LNCAP (cell line): ENCODE data around the gene SLC4A2.

ENCODE experiments used
- CTCF ChIP-seq: fragments of 450-650 bp; IDR thresholded peaks from 2 replicates; pipeline ENCODE4 v1.5.1; 2017; ENCODE audit warnings: mild to moderate bottlenecking

The SLC4A2 gene

GRCh38 chr7:151119055-151119415 lies 59.6 kb downstream of the SLC4A2 start:
- TF ChIP-seq CTCF = no peak

DNA sequence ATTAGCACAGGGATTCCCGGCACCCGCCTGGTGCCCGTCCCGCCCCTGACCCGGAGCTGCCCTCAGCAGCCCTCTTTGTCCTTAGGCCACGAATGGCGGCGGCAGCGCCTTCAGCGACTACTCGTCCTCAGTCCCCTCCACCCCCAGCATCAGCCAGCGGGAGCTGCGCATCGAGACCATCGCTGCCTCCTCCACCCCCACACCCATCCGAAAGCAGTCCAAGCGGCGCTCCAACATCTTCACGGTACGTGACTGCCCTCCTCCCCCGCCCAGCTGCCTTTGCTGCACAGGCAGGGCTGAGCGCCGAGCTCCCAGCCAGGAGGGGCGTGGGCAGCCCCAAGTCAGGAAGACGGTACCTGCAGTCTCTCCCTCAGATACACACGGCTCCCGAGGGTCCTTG lies 60.5 kb downstream of the SLC4A2 start:
- no peak for TF ChIP-seq CTCF

- no peak for TF ChIP-seq CTCF
Measured at GRCh38 chr7:151120896-151121295, 61.5 kb downstream of the SLC4A2 start.

DNA sequence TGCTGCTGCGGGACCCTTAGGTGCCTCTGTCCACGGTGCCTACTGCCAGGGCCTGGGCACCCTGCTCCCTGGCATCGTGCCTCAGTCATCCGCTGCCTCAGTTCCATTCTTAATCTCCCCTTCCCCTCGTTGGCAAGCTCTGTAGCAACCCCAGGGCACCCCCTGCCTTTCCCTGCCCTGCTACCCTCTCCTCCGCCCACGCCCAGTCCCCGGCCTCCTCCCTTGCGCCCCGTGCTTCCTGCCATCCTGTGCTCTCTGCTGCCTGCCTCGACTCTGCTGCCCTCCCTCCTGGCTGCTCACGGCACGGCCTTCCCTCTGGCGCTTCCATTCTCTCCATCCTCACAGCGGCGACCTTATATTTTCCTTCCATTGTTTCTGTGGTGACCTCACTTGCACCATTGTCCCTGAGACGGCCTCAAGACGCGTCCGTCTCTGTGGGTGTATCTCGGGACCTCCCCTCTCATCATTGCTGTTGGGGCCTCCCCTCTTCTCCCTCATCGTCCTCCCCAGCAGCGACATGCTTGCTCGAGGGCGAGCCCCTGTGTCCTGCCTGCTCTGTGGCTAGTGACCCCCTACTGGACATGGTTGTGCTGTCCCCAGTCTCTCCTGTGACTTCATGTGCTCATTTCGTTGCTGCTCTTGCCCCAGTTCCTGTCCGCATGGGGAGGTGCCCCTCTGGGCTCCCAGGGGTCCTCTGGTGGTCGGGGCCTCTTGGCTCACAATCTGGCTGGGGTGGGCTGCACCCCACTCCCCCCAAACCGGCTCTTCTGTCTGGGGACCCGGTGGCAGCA lies 62.2 kb downstream of the SLC4A2 start:
- no peak for TF ChIP-seq CTCF

DNA sequence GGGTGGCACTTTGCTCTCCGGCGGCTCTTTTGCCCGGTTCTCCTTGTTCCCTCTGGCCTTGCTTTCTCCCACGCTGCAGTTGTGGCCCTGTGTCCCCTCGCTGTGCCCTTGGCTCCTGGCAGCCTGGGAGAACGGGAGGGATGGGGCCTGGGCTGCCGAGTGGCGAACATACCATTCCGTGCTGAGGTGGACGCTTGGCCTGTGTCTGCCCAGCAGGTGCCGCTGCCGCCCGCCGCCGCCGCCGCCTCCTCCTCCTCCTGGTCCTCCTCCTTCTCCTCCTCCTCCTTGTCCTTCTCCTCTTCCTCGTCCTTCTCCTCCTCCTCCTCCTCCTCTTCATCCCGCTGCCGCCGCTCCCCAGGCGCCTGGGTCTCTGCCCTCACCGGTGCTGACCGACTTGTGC lies 62.9 kb downstream of the SLC4A2 start:
- TF ChIP-seq CTCF = no peak

- TF ChIP-seq CTCF = no peak
Measured at GRCh38 chr7:151122796-151123157, 63.4 kb downstream of the SLC4A2 start.

GRCh38 chr7:151123158-151123821 lies 63.9 kb downstream of the SLC4A2 start:
- no peak for TF ChIP-seq CTCF
